ENCODE data around the gene VWA7. TPM values are rescaled to one million over a fixed set of nuclear protein-coding genes. Genes with fewer than 3 reads are reported as not detected.

VWA7 gene
- polyA plus RNA-seq, 2 of the 4 experiments (the other 2 are of a cell fraction): 1.1 TPM

DNA sequence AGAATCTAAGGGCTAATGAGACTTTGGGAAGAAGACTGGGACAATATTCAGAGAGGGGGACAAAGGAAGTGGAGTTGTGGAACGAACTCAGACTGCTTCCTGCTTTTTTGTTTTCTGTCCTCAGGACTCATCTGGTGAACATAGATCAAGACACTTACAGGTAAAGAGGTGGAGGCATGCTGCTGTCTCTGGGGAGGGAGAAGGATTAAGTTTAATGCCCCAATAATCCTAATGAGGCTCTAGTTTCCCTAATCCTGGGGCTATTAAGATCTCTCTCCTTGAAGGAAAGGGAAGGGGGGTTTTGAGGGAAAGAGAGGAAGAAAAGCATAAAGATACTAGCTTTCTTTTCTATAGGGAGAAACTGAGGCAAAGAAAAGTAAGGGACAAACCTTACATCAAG lies 32.7 kb downstream of the VWA7 start:
- no peak overlapping the region for H3K4me2 ChIP-seq
- H3K27ac ChIP-seq: no peak overlapping the region
- DNase-seq (ENCODE audit: low read depth in 1 of 2, low spot score in 1 of 2) (no peak), ATAC-seq (no peak), FAIRE-seq (no peak)
- ChIA-PET CTCF (interaction anchor here (1.2 kb wide), 1 partner anchor 32 kb away, joined by 3 read pairs; no protein-coding TSS in a partner anchor), POLR2A (no interaction called here)
- H3K4me3 ChIP-seq: no peak overlapping the region
- H3K4me1 ChIP-seq: peaks cover 14% of the 10 kb centered on the region
- no peaks in the 10 kb centered on the region for H3K9me3 ChIP-seq
- TF ChIP-seq EHF (CRISPR knock-in tag; IDR thresholded peaks at IDR 0.05) (no peak), MAZ (IDR thresholded peaks at IDR 0.05; ENCODE audit: borderline replicate concordance, low read depth, low read length) (no peak), GATA3 (IDR thresholded peaks at IDR 0.05; ENCODE audit: borderline replicate concordance) (no peak), CEBPB (IDR thresholded peaks at IDR 0.05) (no peak), RNF2 (IDR thresholded peaks at IDR 0.05; ENCODE audit: borderline replicate concordance, low read depth) (no peak), HDAC2 (IDR thresholded peaks at IDR 0.05) (no peak), CBX8 (IDR thresholded peaks at IDR 0.05) (no peak), ELK1 (IDR thresholded peaks at IDR 0.05; ENCODE audit: low read depth, low read length) (no peak), HOXA7 (CRISPR knock-in tag; IDR thresholded peaks at IDR 0.05) (no peak), NR3C1 (IDR thresholded peaks at IDR 0.05) (no peak), RARB (CRISPR knock-in tag; IDR thresholded peaks at IDR 0.05) (no peak), JUN (IDR thresholded peaks at IDR 0.05) (no peak), RFX5 (IDR thresholded peaks at IDR 0.05) (no peak), ZNF302 (CRISPR knock-in tag; IDR thresholded peaks at IDR 0.05) (no peak), ZC3H11A (IDR thresholded peaks at IDR 0.05) (no peak), HOXB13 (CRISPR knock-in tag; IDR thresholded peaks at IDR 0.05; ENCODE audit: low read depth) (no peak), FOSB (CRISPR knock-in tag; IDR thresholded peaks at IDR 0.05) (no peak)
- WGBS (ENCODE audit: missing lambda C conversion rate): 79% methylated on average over 1 of the region's 1 CpG

DNA sequence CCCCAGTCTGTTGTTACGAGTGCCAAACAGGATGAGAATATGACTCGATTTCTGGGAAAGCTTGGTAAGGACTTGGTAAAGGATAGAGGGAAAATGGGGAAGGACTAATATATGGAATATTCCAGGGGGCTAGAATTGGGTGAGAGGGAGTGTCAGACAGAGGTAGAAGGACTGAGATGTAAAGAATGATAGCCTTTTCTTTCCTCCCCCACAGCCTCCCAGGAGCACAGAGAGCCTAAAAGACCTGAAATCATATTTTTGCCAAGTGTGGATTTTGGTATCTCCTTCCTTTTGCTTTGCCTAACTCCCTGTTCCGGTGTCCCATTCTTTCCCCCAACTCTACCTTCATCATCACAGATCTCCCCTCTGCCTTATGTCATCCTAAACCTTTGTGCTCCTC lies 34.2 kb downstream of the VWA7 start:
- TF ChIP-seq HOXB5 (CRISPR knock-in tag; IDR thresholded peaks at IDR 0.05): no peak
- no peak for TF ChIP-seq ELK1 (IDR thresholded peaks at IDR 0.05; ENCODE audit: low read depth, low read length)
- no peak for TF ChIP-seq NPAS2 (CRISPR knock-in tag; IDR thresholded peaks at IDR 0.05; ENCODE audit: borderline replicate concordance)
- no peak for TF ChIP-seq RARB (CRISPR knock-in tag; IDR thresholded peaks at IDR 0.05)
- no peak for TF ChIP-seq JUNB (IDR thresholded peaks at IDR 0.05)
- FAIRE-seq: no peak
- H3K4me2 ChIP-seq: no peak overlapping the region
- no peak overlapping the region for H3K4me3 ChIP-seq
- no peaks in the 10 kb centered on the region for H3K9me3 ChIP-seq
- H3K27ac ChIP-seq: no peak overlapping the region
- ChIA-PET CTCF (interaction anchor here (0.8 to 2.1 kb wide), 2 partner anchors 13 to 27 kb away, joined by 3 to 4 read pairs; no protein-coding TSS in a partner anchor), POLR2A (no interaction called here)
- ATAC-seq: no peak
- peaks cover 27% of the 10 kb centered on the region for H3K4me1 ChIP-seq
- DNase-seq (ENCODE audit: low read depth in 1 of 2, low spot score in 1 of 2): no peak
- 98% methylated on average over 3 of the region's 3 CpGs for WGBS (ENCODE audit: missing lambda C conversion rate)

DNA sequence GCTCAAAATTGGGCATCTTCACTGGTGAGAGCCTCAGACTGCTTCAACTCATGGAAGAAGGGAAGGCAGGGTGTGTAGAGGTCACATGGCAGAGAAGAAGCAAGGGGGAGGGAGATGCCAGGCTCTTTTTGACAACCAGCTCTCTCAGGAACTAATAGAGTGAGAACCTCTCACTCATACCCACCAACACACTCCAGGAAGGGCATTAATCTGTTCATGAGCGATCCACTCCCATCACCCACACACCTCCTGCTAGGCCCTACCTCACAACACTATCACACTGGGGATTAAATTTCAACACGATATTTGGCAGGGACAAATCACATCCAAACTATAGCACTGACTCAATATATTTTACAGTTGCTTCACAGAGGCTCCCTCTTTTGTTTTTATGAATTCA lies 35.3 kb downstream of the VWA7 start:
- TF ChIP-seq USF2 (IDR thresholded peaks at IDR 0.05): no peak
- no peak for TF ChIP-seq RAD21 (conservative IDR thresholded peaks at IDR 0.05 in 1 of 2, IDR thresholded peaks at IDR 0.05 in 1 of 2)
- TF ChIP-seq, protein P1, sequence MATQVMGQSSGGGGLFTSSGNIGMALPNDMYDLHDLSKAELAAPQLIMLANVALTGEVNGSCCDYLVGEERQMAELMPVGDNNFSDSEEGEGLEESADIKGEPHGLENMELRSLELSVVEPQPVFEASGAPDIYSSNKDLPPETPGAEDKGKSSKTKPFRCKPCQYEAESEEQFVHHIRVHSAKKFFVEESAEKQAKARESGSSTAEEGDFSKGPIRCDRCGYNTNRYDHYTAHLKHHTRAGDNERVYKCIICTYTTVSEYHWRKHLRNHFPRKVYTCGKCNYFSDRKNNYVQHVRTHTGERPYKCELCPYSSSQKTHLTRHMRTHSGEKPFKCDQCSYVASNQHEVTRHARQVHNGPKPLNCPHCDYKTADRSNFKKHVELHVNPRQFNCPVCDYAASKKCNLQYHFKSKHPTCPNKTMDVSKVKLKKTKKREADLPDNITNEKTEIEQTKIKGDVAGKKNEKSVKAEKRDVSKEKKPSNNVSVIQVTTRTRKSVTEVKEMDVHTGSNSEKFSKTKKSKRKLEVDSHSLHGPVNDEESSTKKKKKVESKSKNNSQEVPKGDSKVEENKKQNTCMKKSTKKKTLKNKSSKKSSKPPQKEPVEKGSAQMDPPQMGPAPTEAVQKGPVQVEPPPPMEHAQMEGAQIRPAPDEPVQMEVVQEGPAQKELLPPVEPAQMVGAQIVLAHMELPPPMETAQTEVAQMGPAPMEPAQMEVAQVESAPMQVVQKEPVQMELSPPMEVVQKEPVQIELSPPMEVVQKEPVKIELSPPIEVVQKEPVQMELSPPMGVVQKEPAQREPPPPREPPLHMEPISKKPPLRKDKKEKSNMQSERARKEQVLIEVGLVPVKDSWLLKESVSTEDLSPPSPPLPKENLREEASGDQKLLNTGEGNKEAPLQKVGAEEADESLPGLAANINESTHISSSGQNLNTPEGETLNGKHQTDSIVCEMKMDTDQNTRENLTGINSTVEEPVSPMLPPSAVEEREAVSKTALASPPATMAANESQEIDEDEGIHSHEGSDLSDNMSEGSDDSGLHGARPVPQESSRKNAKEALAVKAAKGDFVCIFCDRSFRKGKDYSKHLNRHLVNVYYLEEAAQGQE (IDR thresholded peaks at IDR 0.05): no peak
- TF ChIP-seq CHD4 (IDR thresholded peaks at IDR 0.05; ENCODE audit: borderline replicate concordance): no peak
- no peak for TF ChIP-seq NR3C1 (IDR thresholded peaks at IDR 0.05)
- TF ChIP-seq CBX2 (IDR thresholded peaks at IDR 0.05; ENCODE audit: borderline replicate concordance, low read depth): no peak
- no peak for TF ChIP-seq NFE2L2 (conservative IDR thresholded peaks at IDR 0.05; ENCODE audit: low read length)
- 88% methylated on average over 2 of the region's 2 CpGs for WGBS (ENCODE audit: missing lambda C conversion rate)
- ChIA-PET CTCF (interaction anchor here (0.7 to 2.1 kb wide), 3 partner anchors 12 to 149 kb away, joined by 3 to 4 read pairs (median 3); partner anchors contain the start of gene NCR3), POLR2A (no interaction called here)
- H3K4me1 ChIP-seq: peaks cover 38% of the 10 kb centered on the region
- DNase-seq (ENCODE audit: low read depth in 1 of 2, low spot score in 1 of 2) (no peak), ATAC-seq (no peak), FAIRE-seq (no peak)
- no peak overlapping the region; a peak in 1 of 6 replicates for H3K27ac ChIP-seq
- H3K4me3 ChIP-seq: no peak overlapping the region
- no peak overlapping the region for H3K4me2 ChIP-seq
- H3K9me3 ChIP-seq: no peaks in the 10 kb centered on the region
